Mononuclear cell (primary cell): ENCODE results near the gene SH3BP2. TPM values are rescaled to one million over a fixed set of nuclear protein-coding genes. Genes with fewer than 3 reads are reported as not detected.

Experiments
- total RNA-seq: library from RNA; depleted of rRNA; stranded (reverse); fragments of >200 nt; gene quantifications from one replicate; pipeline ENCODE4 v1.2.3, GENCODE V29; 2012

Gene SH3BP2
- total RNA-seq, 1 donor: 134 TPM

Other genes with a start within 250 kb of the SH3BP2 start
- gene TNIP2, start 36.7 kb upstream of the SH3BP2 start, total RNA-seq: 53.8 TPM
- 147 TPM for gene ADD1, start 50.8 kb downstream of the SH3BP2 start, total RNA-seq
- 17.4 TPM for gene NOP14, start 170.3 kb downstream of the SH3BP2 start, total RNA-seq
- 1.7 TPM for gene GRK4, start 170.5 kb downstream of the SH3BP2 start, total RNA-seq